ENCODE data around the gene TGOLN2.

Gene TGOLN2

DNA sequence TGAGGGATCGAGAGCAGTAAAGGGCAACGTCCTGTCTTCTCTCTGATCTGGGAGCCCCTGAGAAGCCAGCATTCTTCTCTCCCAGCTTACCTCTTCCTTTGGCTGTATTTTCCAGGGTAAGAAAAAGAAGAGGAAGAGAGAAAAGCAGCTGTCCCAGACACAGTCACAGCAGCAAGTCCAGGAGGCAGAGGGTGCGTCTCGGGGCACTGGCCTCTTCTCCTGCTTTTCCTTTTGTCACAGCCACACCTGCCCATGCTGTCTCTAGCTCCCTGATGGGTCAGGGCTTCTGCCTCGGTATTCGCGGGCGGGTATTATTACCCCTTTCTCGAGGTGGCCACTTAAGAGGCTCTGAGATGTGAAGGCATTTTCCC, 20.3 kb downstream of the TGOLN2 start:
- no peak for DNase-seq

DNA sequence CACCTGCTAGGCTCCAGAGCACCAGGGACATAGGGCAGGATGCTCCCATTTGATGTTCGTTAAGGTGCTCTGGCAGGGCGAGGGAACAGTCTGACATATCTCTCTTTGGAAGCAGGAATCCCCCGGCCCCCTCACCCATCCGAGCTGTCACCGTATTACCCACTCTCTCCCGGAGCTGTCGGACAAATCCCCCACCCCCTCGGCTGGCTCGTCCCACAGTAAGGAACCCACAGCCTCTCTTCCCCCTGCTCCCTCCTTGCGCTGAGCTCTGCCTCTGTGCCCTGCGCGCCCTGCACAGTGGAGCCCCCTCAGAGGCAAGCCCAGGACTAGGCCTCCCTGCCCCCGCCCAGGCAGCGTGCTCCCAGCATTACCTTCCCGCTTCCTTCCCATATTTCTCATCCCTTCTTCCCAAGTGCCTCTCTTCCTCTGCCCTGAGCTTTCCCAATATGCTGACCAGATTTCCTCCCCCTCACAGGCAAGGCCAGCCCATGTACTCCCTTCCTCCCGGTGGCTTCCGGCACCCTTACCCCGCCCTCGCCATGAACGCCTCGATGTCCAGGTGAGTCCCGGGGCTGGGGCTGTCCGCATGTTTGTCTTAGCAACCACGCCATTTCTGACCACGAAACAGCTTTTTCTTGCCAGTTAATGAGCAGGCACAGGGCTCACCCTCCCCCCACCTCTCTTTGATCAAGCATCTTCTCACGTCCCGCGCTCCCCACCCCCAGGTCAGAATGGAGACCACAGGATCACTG, 23.8 kb downstream of the TGOLN2 start:
- no peak for DNase-seq

DNA sequence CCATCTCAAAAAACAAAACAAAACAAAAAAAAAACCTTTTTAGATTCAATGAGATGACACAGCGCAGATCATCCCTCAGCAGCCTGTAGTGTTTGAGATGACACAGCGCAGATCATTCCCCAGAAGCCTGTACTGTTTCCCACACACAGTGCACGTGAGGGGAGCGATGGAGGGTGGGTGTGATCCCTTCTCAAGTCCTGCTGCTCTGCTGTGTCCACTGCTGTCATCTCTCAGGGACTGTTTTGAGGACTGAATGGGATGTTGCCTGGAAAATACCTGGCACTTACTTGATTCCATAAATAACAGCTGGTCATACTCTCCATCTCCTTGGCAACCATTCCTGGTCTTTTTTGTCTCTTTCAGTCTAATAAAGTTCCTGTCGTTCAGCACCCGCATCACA, 25.7 kb downstream of the TGOLN2 start:
- DNase-seq = peak; percentile 35

DNA sequence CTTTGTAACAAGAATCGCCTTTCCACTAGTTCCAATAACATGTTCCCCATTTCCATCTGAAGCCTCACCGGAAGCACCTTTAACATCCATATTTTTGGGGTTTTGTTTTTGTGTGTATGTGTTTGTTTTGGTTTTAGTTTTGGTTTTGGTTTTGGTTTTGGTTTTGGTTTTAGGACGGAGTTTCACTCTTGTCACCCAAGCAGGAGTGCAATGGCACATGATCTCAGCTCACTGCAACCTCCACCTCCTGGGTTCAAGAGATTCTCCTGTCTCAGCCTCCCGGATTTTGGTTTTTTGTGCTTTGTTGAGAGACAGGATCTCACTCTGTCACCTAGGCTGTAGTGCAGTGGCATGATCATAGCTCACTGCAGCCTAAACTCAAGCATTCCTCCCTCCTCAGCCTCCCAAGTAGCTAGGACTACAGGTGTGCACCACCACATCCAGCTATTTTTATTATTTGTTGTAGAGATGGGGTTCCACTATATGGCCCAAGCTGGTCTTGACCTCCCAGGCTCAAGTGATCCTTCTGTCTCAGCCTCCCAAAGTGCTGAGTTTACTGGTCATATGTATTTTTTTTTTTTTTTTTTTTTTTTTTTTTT, 36.3 kb downstream of the TGOLN2 start:
- DNase-seq = no peak

DNA sequence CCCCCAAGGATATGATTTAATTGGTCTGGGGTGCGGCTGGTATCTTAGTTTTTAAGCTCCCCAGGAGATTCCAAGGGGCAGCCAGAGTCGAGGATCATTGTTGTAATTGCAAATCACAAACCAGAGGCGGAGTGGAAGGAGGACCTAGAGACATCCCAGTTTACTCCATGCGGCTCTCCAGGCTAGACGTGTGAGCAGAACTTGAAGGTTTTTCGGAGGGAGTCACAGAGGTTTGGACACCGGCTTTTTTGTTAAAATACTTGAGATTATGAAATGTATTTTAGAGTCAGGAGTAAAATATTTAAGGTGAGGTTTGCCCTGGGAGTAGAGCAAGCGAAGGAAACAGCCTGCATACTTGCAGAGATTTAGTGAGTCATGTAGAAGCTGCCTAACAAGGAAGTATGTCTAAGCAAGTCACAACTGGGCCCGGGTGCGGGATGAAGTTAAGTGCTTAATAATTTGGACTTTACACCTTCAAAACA, 39.5 kb downstream of the TGOLN2 start:
- no peak for DNase-seq

DNA sequence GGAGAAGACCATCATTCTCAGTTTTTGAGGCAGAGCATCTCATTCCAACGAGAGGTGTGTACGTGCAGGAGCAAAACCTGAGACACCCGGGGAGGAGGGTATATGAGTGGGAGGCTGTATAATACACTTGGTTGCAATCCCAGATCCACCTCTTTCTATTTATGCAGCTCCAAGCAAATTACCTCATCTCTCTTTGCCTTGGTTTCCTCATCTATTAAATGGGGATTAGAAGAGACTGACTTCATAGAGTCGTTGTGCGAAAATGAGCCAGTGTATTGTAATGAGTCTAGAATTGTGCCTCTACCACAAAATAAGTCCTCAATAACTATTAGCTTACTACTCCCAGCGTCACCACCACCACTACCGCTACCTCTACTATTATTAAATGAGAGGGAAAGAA, 40.1 kb downstream of the TGOLN2 start:
- DNase-seq = no peak

DNA sequence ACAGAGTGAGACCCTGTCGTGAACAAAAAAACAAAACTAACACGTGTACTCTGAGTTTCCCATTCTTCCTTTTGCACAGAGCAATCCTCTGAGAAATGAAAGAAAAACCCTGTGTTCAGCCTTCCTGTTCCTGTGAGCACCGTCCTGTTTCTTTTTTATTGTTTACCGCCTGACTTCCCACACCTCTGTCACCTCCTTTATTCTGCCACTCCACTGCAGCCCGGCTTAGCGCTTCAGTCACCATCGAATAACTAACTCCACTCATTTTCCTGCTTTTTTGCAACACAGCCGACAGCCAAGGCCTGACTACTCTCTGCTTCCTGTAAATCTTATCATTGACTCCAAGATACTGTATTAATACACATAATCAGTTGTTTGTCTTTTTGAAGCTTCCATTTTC, 40.9 kb downstream of the TGOLN2 start:
- DNase-seq = no peak

DNA sequence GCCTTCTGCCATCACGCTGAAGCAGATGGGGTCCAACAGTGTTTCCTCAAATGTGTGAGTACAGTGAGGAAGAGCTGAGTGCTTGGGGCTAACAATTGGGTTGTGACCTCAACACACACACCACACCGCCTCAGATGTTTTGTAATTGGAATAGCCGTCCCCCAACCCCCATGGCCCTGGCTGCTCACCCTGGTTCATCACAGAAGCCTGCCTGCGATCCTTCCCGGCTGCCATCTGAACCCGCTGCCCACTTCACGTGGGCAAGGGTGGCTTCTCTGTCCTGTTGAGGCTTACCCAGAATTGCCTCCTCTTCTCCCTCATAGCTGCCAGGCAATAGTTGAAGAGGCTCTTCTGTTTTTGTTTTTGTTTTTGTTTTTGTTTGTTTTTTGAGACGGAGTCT, 44.1 kb downstream of the TGOLN2 start:
- DNase-seq = no peak

DNA sequence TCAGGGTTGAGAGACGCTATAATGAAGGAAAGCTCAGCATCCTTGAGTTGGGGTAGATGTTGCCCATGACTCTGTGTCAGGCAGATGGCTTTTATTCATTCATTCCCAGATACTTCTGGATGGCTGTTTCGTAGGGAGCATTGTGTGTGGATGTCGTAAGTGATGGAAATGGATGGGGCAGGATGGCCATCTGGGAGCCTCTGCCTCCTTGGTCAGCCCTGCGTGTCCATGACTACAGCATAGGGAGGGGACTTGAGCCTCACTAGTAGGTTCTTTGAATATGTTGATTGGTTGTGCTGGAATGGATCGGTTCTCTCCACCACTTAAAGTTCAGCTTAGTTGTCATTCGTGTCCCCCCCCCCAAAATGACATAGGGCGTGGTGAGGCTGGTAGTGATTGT, 44.9 kb downstream of the TGOLN2 start:
- DNase-seq = no peak

DNA sequence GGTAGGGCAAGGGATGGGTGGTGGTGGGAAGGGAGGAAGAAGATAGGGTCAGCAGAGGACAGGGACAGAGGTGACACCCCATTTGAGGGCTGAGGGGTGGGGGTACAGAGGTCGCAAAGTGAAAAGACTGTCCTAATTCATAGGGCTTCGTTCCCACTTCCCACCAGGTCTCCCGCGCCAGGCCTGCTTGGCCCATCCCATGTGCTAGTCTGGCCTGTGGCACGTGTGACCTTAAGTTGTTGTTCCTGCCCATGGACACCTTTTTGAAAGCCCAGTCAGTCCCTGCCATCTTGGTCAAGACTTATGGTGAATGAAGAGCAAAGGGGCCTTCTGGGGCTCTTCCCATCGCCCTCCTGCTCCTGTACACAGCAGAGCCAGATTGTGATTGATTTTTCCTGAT, 46.2 kb downstream of the TGOLN2 start:
- DNase-seq = no peak

DNA sequence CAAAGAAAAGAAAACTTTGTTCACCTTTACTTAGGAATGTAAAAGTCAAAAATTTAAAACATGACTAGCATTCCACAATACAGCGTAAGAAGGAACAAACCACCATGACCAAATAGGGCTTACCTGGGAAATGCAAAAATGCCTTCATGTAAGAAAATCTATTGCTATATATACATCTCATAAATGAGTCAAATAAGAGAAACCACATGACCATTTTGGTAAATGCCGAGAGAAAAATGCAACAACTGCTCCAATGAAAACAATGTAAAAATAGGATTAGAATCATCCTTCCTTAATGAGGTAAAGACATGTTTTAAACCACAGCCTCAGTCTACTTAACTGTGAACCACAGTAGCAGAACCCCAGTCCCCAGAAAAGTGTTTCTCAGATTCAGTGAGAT, 49.4 kb downstream of the TGOLN2 start:
- no peak for DNase-seq

DNA sequence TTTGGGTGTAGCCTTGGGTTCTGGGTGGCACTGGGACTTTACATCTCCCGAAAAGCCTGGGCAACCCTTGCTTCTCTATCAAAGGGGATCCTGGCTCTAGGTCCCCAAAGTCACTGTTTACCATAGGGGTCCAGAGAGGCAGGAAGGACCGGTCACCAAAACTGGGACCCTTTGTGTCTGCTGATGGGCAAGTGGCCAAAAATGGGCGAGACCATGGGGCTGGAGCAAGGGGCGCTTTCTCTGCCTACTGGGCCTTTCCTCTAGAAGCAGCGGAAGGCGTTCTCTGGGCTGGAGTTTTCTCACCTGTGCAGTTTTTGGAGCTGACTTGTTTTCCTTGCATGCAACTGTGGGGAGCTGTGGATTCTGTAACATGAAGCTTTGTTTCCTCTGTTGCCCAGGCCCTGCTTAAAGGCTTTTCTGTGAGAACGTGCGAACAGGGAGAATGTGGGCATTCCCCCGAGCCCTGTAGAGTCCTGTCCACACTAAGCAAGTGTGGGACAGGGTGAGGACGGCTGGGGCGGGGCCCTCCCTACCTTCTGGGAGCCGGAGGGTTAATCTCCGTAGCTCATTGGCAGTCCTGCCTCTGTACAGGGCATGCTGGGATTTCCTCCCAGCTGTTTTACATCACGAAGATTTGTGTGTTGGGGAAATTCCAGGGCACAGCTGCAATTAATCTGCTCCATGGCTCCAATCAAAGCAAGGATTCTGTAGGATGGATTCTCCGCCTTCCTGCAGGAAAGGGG, 50.2 kb downstream of the TGOLN2 start:
- DNase-seq = no peak

DNA sequence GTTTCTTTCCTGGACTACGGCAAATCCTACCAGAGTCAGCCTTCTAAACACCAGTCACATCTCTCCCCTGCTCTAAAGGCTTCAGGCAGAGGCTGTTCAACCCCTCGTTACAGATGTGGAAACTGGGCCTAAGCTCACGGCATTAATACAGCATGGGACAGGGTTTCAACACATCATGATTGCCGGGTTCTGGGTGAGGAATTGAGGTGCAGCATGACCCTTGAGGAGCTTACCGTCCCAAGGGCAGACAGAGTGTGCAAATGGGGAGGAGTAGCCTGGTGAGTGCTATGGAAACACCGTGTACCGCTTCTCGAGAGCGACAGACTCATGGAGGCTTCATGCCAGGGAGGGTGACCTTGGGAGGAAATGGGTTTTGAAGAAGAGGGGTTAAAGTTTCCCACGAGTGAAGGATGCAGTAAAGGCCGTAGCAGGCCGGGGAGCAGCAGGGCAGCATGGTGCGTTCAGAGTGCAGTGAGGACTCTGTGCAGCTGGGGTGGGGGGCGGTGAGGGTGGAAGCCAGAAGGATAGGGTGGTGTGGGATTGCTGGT, 51.1 kb downstream of the TGOLN2 start:
- DNase-seq = no peak

DNA sequence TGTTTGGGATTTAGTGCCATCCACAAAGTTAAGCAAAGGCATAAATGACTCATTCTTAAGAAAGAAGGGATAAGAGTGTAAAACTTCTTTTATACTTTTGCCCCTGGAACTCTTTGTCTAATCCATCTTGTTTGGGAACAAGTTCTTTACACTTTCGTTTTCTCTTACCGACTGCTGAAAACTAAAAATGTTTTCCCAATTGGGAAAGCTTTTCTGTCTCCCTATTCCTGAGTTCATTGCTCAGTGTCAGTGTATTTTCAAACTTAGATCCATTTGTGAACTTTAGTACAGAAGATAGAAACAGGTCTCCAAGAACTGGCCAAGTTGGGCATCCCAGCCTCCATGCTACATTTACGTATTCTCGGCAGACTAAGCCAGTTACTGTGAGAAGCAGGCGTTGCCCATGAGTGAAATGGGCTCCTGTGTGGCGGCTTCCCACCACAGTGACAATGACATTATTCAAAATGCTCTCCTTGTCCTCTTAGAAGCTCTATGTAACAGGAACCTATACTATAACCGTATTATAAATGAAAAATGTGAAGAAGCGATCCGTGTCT, 51.7 kb downstream of the TGOLN2 start:
- no peak for DNase-seq

DNA sequence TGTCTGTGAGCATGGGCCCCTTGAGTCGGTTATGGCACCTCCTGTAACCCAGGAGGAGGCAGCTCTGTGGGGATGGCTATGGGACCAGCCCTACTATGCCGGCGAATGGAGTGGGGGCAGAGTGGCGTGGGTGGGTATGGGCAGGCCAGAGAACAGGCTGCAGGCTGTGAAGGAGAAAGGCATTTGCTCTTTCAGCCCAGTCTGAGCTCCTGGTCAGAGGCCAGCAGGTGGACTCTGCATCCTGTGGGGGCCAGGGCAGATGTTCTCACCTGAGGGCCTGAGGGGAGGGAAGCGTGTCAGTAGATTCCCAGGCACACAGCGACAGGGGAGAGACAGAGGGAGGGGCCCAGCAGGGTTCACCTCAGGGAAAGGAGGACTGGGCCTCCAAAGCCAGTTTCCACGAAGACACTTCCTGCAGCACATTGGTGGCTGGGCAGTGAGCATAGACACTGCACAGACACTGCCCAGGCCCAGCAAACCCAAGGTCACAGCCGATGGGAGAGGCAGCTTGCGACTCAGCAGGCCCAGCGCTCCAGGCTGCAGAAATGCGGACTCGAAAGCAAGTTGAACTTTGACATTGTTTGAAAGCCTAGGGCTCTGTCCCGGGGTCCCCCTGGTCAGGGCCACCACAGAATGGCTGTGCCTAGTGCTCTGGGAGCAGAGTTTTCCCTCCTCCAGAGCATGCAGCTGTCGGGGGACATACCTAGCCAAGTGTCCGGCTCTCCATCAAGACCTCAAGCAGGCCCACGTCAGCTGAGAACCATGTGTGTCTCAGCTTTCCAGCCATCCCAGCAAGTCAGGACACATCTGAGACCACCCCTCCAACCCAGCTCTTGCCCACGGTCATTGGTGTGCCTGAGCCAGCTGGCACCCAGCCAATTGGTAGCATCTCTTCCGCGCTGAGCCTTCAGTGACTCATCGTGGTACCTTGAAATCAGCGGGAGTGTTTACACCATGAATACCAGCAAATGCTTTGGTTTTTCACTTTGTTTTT, 53.8 kb downstream of the TGOLN2 start:
- peak; percentile 5 for DNase-seq

DNA sequence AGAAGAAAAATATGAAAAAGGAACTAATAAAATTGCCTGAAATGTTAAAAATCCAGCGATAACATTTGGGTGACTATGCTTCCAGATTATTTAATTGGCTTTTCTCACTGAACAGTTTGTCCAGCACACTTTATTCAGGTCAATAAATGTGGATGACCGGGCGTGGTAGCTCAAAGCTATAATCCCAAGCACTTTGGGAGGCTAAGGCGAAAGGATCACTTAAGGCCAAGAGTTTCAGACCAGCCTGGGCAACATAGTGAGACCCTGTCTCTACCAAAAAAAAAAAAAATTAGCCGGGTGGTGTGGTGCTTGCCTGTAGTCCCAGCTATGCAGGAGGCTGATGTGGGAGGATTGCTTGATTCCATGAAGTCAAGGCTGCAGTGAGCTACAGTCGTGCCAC, 55.4 kb downstream of the TGOLN2 start:
- DNase-seq = no peak

DNA sequence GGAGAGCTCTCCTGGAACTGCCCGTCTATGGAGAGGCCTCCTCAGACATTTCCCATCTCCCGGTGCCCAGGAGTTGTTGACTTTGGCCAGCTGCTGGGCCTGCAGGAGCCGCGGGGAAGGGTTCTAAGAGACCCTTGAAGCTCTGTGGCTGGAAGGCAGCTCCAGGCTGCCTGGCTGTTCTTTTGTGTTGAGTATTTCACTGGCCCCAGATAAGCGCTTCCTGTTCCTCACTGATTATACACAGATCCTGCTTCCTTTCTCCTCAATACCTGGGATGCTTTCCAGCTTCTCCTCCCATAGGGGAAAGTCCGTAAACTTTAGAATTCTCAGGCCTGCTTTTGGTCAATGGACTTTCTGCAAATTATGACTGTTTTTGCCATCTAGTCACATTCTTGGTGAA, 57.8 kb downstream of the TGOLN2 start:
- no peak for DNase-seq
